Measurements from ENCODE around the gene PNMA1. TPM values are rescaled to one million over a fixed set of nuclear protein-coding genes. Genes with fewer than 3 reads are reported as not detected.

Gene PNMA1
- total and polyA plus RNA-seq, 9 of the 15 experiments (the other 6 are each of a cell fraction or from before 2014, with no cell fraction given) = 1.7 to 26.4 (median 8.7) TPM

DNA sequence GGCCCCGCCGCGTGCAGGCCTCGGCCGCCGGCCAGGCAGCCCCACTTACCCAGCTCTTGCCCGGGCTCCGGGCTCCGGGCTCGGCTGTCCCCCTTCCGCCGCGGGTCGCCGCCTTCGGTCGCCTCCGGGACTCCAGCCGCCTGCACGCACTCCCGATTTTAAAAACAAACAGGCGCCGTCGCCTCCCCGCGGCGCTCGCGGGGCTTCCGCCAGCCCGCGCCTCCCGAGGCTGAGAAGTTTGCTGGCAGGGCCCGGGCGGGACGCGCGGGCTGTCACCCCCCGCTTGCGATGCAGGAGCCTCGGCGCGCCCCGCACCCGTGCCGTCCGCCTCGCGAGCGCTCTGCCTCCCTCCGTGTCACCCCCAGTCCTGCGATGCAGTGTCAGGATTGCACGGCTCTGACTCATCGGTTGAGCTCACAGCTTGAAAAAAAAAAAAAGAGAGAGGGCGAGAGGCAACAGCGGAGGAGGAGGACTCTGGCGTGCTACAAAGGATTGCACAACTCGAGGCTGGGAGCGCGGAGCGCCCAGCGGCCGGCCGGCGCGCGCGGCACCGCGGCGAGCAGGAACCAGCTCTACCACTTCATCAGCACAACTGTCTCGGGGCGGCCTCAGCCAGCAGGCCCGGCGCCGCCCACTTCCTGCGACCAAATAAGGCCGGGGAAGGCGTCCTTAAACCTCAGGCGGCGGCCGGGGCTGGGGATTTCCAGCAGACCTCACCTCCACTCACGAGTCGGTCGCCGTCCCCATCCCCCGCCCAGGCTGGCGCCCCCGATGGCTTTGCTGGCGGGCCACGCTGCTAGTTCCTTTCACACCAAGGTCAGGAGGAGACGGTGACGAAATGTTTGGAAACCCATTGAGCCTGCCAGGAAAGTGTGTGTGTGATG lies 45.8 kb upstream of the PNMA1 start (continued):
- TF ChIP-seq, protein P1, sequence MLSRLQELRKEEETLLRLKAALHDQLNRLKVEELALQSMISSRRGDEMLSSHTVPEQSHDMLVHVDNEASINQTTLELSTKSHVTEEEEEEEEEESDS (CRISPR knock-in tag; IDR thresholded peaks at IDR 0.05) = no peak
- TF ChIP-seq HNRNPH1 (optimal IDR thresholded peaks at IDR 0.05; ENCODE audit: low read depth, low read length) (no peak), PCBP1 (IDR thresholded peaks at IDR 0.05; ENCODE audit: low read depth, low read length, poor library complexity, severe bottlenecking) (peak; percentile 62), MEF2A (IDR thresholded peaks at IDR 0.05; ENCODE audit: control insufficient read depth, low read depth, low read length) (no peak), PTRF (tag; IDR thresholded peaks at IDR 0.05) (no peak), SIRT6 (IDR thresholded peaks at IDR 0.05; ENCODE audit: low read depth, low read length) (no peak), ZNF232 (CRISPR knock-in tag; IDR thresholded peaks at IDR 0.05) (no peak), FOS (IDR thresholded peaks at IDR 0.05; ENCODE audit: extremely low read depth, insufficient read length) (no peak), MIER1 (IDR thresholded peaks at IDR 0.05; ENCODE audit: low read depth) (no peak), ZBTB17 (CRISPR knock-in tag; IDR thresholded peaks at IDR 0.05) (no peak), MBD2 (IDR thresholded peaks at IDR 0.05; ENCODE audit: borderline replicate concordance, low read depth) (no peak), ETV1 (tag; conservative IDR thresholded peaks at IDR 0.05; ENCODE audit: low read depth) (no peak), TRIM24 (IDR thresholded peaks at IDR 0.05) (peak; percentile 33 to 69; a peak in 2 of 4 replicates), SLC30A9 (CRISPR knock-in tag; IDR thresholded peaks at IDR 0.05) (no peak), ZNF3 (CRISPR knock-in tag; IDR thresholded peaks at IDR 0.05) (no peak), ZBTB40 (IDR thresholded peaks at IDR 0.05) (no peak), ZBTB40 (CRISPR knock-in tag; IDR thresholded peaks at IDR 0.05) (no peak), SRSF1 (IDR thresholded peaks at IDR 0.05; ENCODE audit: low read depth, low read length) (no peak)
